Coronary artery (tissue), 2 donors: ENCODE results near the gene SMPD4.
"Not testable (repeated sequence)": the region's sequence is repeated elsewhere in the genome, so short reads cannot be mapped to it uniquely, and the experiment has no call there.

Experiments
- DNase-seq: peaks from one replicate; pipeline ENCODE4 v3.0.0-alpha.2; 2017; ENCODE audit warnings: low spot score
- H3K27ac ChIP-seq, 2 donors: fragments of 200-600 bp; sonication (generic); one replicate each; pipeline ENCODE4 v1.5.1; 2016 to 2019
- H3K4me3 ChIP-seq: fragments of 200-600 bp; sonication (generic); 2 replicates; pipeline ENCODE4 v1.5.1; 2016; ENCODE audit warnings: mild to moderate bottlenecking, moderate library complexity
- CTCF ChIP-seq: fragments of 200-600 bp; sonication (generic); IDR thresholded peaks from one replicate; pipeline ENCODE4 v1.5.1; 2019; ENCODE audit warnings: antibody characterized with exemption

SMPD4 gene

GRCh38 chr2:130183512-130184373 lies 2.3 kb upstream of the SMPD4 start:
- no peak for DNase-seq

GRCh38 chr2:130182826-130183511 lies 1.6 kb upstream of the SMPD4 start:
- Histone ChIP-seq H3K4me3 (peak overlapping the region; percentile 87), H3K27ac (peak overlapping the region in 1 of 2 donors; percentile 92)
- DNase-seq, result not testable (repeated sequence)

More at GRCh38 chr2:130183512-130184373, 2.3 kb upstream of the SMPD4 start:
- TF ChIP-seq CTCF, result no peak
- H3K27ac ChIP-seq, result peak overlapping the region in 1 of 2 donors; percentile 92
- H3K4me3 ChIP-seq, result peak overlapping the region; percentile 87

- Histone ChIP-seq H3K27ac (peak within 1 kb of the TSS; percentile 85 to 92), H3K4me3 (peak within 1 kb of the TSS; percentile 87)
- peak; percentile 83 for TF ChIP-seq CTCF
- DNase-seq, result peak; percentile 91
These were observed 679 bp upstream of the SMPD4 start, which contains the start of gene MZT2B for GRCh38 chr2:130181880-130182682. Gene MZT2B (plus strand): TSS chr2:130182262. CDS start chr2:130182283, 21 bp downstream.

- Histone ChIP-seq H3K4me3 (peak overlapping the region; percentile 87), H3K27ac (peak overlapping the region; percentile 85 to 92)
- not testable (repeated sequence) for DNase-seq
These were observed 738 bp downstream of the SMPD4 start for GRCh38 chr2:130180404-130181324.

- not testable (repeated sequence) for H3K27ac ChIP-seq, DNase-seq, H3K4me3 ChIP-seq
These were observed 6.5 kb downstream of the SMPD4 start for GRCh38 chr2:130174866-130175265.

- H3K4me3 ChIP-seq, result no peak overlapping the region
- DNase-seq, result no peak
- H3K27ac ChIP-seq, result no peak overlapping the region
- no peak for TF ChIP-seq CTCF
These were observed 11.5 kb downstream of the SMPD4 start for GRCh38 chr2:130169896-130170295.

- not testable (repeated sequence) for DNase-seq, H3K4me3 ChIP-seq, H3K27ac ChIP-seq
These were observed 12.2 kb downstream of the SMPD4 start for GRCh38 chr2:130169163-130169562.

GRCh38 chr2:130166611-130167010 lies 14.8 kb downstream of the SMPD4 start:
- H3K4me3 ChIP-seq, H3K27ac ChIP-seq, DNase-seq: not testable (repeated sequence)
